Glutamatergic neuron (in vitro differentiated cells): ENCODE data around the gene S100A2. TPM values are rescaled to one million over a fixed set of nuclear protein-coding genes. Genes with fewer than 3 reads are reported as not detected.
"Not testable (repeated sequence)": the region's sequence is repeated elsewhere in the genome, so short reads cannot be mapped to it uniquely, and the experiment has no call there.

Source experiments
- DNase-seq: peaks from one replicate; pipeline ENCODE4 v3.0.0; 2022
- H3K27ac Mint-ChIP-seq: one replicate; pipeline ENCODE4 v1.8.0; 2020; ENCODE audit warnings: mild to moderate bottlenecking, mixed read lengths, inconsistent platforms; ENCODE audit not compliant: unreplicated experiment
- H3K27me3 Mint-ChIP-seq: one replicate; pipeline ENCODE4 v1.8.0; 2020; ENCODE audit warnings: mild to moderate bottlenecking, moderate library complexity, mixed read lengths, inconsistent platforms; ENCODE audit not compliant: unreplicated experiment
- H3K36me3 Mint-ChIP-seq: one replicate; pipeline ENCODE4 v1.8.0; 2020; ENCODE audit warnings: mild to moderate bottlenecking, mixed read lengths, inconsistent platforms; ENCODE audit not compliant: unreplicated experiment
- H3K4me1 Mint-ChIP-seq: one replicate; pipeline ENCODE4 v1.8.0; 2020; ENCODE audit warnings: mild to moderate bottlenecking, low read depth, mixed read lengths, inconsistent platforms; ENCODE audit not compliant: unreplicated experiment
- H3K4me3 Mint-ChIP-seq: one replicate; pipeline ENCODE4 v1.8.0; 2020; ENCODE audit warnings: mild to moderate bottlenecking, mixed read lengths, inconsistent platforms; ENCODE audit not compliant: unreplicated experiment
- H3K9me3 Mint-ChIP-seq: one replicate; pipeline ENCODE4 v1.8.0; 2020; ENCODE audit warnings: mild to moderate bottlenecking, moderate library complexity, mixed read lengths, inconsistent platforms; ENCODE audit not compliant: unreplicated experiment
- total RNA-seq: library from RNA; stranded (reverse); fragmentation: NEBNext Ultra II Directional; extraction: Animal tissue kit (Norgen Biotek cat#: 25700); gene quantifications from one replicate; pipeline ENCODE4 v1.2.1, GENCODE V29; 2021; ENCODE audit not compliant: unreplicated experiment
- TF ChIP-seq, protein P1 (sequence below): fragments of 200-600 bp; sonication (generic); IDR thresholded peaks from one replicate; pipeline ENCODE4 v1.5.0; 2021; ENCODE audit not compliant: partially characterized antibody, unreplicated experiment

The S100A2 gene
- total RNA-seq, 1 donor from 2014 or later, result 1.1 TPM

DNA sequence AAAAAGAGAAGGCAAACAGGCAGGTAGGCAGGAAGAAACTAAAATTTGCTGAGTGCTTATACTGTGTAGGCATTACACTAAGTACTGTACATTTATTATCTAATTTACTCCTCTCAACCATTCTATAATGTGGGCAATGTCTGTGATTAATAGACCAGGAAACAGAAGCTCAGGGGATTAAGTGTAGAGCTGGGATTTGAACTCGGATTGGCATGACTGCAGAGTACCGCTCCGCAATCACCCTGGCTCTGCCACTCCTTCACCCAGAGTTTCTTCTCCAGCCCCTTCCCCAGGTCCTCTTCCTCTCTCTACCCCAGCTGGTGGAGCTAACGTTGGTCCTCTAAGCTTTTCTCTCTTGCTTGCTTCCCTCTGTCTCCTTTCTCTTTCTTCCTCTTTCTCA lies 11.5 kb upstream of the S100A2 start:
- no peak overlapping the region for H3K27ac Mint-ChIP-seq
- H3K9me3 Mint-ChIP-seq, result no peaks in the 10 kb centered on the region
- H3K4me3 Mint-ChIP-seq, result no peak overlapping the region
- H3K4me1 Mint-ChIP-seq, result peaks cover 4% of the 10 kb centered on the region
- TF ChIP-seq, protein P1, sequence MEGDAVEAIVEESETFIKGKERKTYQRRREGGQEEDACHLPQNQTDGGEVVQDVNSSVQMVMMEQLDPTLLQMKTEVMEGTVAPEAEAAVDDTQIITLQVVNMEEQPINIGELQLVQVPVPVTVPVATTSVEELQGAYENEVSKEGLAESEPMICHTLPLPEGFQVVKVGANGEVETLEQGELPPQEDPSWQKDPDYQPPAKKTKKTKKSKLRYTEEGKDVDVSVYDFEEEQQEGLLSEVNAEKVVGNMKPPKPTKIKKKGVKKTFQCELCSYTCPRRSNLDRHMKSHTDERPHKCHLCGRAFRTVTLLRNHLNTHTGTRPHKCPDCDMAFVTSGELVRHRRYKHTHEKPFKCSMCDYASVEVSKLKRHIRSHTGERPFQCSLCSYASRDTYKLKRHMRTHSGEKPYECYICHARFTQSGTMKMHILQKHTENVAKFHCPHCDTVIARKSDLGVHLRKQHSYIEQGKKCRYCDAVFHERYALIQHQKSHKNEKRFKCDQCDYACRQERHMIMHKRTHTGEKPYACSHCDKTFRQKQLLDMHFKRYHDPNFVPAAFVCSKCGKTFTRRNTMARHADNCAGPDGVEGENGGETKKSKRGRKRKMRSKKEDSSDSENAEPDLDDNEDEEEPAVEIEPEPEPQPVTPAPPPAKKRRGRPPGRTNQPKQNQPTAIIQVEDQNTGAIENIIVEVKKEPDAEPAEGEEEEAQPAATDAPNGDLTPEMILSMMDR, result no peak
- no peaks in the 10 kb centered on the region for H3K27me3 Mint-ChIP-seq
- no peak for DNase-seq
- H3K36me3 Mint-ChIP-seq, result no peaks in the 10 kb centered on the region

DNA sequence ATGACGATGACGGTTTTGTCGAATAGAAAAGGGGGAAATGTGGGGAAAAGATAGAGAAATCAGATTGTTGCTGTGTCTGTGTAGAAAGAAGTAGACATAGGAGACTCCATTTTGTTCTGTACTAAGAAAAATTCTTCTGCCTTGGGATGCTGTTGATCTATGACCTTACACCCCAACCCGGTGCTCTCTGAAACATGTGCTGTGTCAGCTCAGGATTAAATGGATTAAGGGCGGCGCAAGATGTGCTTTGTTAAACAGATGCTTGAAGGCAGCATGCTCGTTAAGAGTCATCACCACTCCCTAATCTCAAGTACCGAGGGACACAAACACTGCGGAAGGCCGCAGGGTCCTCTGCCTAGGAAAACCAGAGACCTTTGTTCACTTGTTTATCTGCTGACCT lies 9.9 kb upstream of the S100A2 start:
- not testable (repeated sequence) for H3K4me3 Mint-ChIP-seq, H3K27ac Mint-ChIP-seq, H3K4me1 Mint-ChIP-seq, H3K27me3 Mint-ChIP-seq, DNase-seq, H3K9me3 Mint-ChIP-seq, H3K36me3 Mint-ChIP-seq

DNA sequence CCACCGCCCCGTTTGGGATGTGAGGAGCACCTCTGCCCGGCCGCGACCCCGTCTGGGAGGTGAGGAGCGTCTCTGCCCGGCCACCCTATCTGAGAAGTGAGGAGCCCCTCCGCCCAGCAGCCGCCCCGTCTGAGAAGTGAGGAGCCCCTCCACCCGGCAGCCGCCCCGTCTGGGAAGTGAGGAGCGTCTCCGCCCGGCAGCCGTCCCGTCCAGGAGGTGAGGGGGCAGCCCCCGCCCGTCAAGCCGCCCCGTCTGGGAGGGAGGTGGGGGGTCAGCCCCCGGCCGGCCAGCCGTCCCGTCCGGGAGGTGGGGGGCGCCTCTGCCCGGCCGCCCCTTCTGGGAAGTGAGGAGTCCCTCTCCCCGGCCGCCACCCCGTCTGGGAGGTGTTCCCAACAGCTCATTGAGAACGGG lies 9.4 kb upstream of the S100A2 start:
- H3K36me3 Mint-ChIP-seq, H3K4me1 Mint-ChIP-seq, H3K27ac Mint-ChIP-seq, DNase-seq, H3K9me3 Mint-ChIP-seq, H3K27me3 Mint-ChIP-seq, H3K4me3 Mint-ChIP-seq: not testable (repeated sequence)

DNA sequence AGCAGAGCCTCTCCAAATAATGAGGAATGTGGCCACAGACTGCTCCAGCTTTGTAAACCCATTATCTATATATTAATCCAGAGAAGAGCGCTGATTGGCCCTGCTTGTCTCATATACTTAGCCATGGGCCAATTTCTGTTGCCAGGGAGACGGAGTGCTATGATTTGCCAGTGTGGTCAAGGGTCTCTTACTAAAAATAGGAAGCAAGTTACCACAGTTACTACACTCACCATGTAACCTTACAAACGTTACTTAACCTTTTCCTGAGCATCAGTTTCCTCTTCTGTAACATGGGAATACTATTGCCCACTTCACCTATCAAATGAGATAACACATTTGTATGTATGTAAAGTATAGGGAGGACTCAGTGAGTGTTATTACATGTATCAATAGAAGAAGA lies 7.7 kb upstream of the S100A2 start:
- peak overlapping the region; percentile 38 for H3K27ac Mint-ChIP-seq
- H3K9me3 Mint-ChIP-seq, result peaks cover 1% of the 10 kb centered on the region
- peaks cover 12% of the 10 kb centered on the region for H3K4me1 Mint-ChIP-seq
- H3K36me3 Mint-ChIP-seq, result no peaks in the 10 kb centered on the region
- TF ChIP-seq, protein P1, result no peak
- no peak for DNase-seq
- no peaks in the 10 kb centered on the region for H3K27me3 Mint-ChIP-seq
- no peak overlapping the region for H3K4me3 Mint-ChIP-seq

DNA sequence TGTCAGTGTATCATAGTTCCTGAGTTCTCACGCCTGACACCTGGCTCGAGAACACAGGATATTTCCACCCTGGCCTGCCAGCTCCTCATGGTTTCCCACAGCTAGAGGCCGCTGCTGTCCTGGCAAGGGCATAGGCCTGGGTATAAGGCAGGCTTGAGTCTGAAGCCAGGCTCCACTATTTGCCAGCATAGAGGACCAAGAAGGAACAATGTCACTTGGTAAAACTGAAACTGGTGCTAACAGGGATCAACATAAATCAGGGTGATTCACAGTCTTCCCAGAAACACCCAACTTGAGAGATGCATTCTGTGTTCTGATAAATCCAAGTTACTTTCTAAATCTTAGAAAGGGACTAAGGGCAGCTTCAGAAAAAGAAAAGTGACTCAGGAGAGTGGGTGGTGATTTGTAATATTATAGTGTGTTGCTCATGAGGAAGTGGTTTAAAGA lies 6.9 kb upstream of the S100A2 start:
- Mint-ChIP-seq H3K27ac (peak overlapping the region; percentile 48), H3K36me3 (no peaks in the 10 kb centered on the region), H3K4me3 (no peak overlapping the region), H3K27me3 (peaks cover 2% of the 10 kb centered on the region), H3K9me3 (peaks cover 3% of the 10 kb centered on the region), H3K4me1 (peaks cover 16% of the 10 kb centered on the region)
- TF ChIP-seq, protein P1, result no peak
- DNase-seq, result no peak

DNA sequence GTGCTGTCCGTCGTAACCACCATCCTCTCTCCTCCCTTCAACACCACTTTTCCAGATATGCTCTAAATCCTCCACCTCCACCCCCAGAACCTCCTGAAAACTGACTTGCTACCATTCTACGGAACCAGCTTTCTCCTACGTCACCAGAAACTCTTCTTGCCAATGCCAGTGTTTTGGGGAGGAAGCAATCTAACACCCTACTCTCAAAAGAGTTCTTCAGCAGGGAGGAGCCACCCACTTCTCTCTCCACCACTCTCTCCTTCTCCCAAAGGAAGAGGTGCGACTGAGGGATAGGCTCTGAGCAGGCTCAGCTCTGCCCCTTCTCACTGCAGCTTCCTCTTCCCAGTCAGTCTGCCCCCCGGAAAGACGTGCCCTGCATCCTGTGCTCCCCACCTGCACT lies 6.1 kb upstream of the S100A2 start:
- no peaks in the 10 kb centered on the region for H3K36me3 Mint-ChIP-seq
- H3K4me3 Mint-ChIP-seq, result peak overlapping the region; percentile 2
- peak overlapping the region; percentile 22 for H3K27ac Mint-ChIP-seq
- DNase-seq, result no peak
- peaks cover 3% of the 10 kb centered on the region for H3K27me3 Mint-ChIP-seq
- H3K4me1 Mint-ChIP-seq, result peaks cover 18% of the 10 kb centered on the region
- H3K9me3 Mint-ChIP-seq, result peaks cover 3% of the 10 kb centered on the region
- TF ChIP-seq, protein P1, result no peak
